ENCODE measurements around the gene CTTNBP2.
A peak's percentile ranks its signal among the peaks of the same experiment; 100 is the strongest.
"Not testable (repeated sequence)": the region's sequence is repeated elsewhere in the genome, so short reads cannot be mapped to it uniquely, and the experiment has no call there.

CTTNBP2 gene

GRCh38 chr7:117737926-117738325 is 135.3 kb downstream of the CTTNBP2 start:
- no peak for DNase-seq (ENCODE audit: low read depth)

GRCh38 chr7:117731455-117731854 is 141.8 kb downstream of the CTTNBP2 start:
- DNase-seq (ENCODE audit: low read depth), result no peak

DNA sequence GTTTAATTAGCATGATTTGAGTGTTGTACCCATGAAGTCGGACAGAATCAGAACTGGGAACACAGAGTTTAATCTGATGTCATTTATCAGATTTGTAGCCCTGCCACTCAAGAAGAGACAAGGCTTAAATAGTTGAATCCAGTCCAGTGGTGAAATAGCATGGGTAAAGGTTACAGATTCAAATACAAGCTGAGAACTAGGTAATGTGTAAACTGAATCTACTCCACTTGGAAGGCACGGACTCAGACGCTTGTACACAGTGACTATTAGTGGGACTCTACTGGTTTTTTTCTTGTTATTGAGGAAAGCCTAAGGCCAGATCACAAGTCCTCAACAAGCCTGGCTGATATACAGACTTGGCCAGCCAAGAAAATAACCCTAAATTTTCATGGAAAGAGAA is 142.9 kb downstream of the CTTNBP2 start:
- no peak for DNase-seq (ENCODE audit: low read depth)

DNA sequence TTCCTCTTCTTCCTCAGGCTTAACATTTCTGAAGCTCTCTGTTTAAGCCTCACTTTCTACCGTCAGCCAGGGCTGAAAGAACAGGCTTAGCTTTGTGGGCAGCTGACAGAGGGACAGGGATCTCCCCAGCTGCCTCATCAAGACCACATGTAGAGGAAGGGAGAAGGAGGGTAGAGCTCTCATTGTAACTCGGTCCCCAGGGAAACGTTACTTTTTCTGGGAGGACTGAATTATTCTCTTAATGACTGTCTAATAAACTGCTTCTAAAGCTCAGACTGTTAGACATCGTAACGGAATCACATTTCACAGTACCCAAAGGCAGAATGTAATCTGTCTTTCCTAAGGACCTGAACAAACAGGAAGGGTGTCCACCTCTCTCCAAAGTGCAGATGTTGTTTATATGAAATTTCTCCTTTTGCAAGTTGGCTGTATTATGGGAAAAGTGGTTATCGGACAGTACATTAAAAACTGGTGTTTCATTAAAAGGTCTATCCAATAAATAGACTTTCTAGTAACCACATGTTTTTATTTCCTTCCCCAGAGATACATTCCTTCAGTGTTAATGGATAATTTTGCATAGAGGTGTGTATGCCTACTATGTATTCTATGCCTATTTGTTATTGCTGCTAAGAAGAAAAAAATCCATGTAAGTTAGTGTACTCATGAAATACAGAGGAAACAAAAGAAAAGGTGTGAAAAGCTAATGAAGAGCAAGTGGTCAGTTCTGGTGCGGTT is 144.2 kb downstream of the CTTNBP2 start:
- DNase-seq (ENCODE audit: low read depth), result no peak

GRCh38 chr7:117724898-117725297 is 148.3 kb downstream of the CTTNBP2 start:
- no peak for DNase-seq (ENCODE audit: low read depth)

- no peak for DNase-seq (ENCODE audit: low read depth)
Observed at GRCh38 chr7:117719377-117719776, 153.9 kb downstream of the CTTNBP2 start.

- no peak for DNase-seq (ENCODE audit: low read depth)
Observed at GRCh38 chr7:117718116-117718835, 155.0 kb downstream of the CTTNBP2 start.

DNA sequence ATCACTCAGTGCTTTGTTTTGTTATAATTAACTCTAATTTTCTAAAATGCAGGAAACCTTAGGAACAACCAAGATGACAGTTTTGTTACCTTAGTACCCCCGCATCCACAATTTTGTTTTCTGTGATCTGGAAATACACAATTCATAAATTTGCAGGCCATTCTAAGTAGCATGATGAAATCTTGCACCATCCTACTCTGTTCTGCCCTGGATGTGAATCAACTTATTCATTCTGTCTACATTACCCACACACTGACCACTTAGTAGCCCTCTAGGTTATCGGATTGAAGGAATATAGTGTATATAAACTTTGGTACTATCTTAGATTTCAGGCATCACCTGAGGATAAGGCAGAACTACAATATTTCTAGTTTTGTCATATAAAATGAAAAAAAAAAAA is 155.9 kb downstream of the CTTNBP2 start:
- DNase-seq (ENCODE audit: low read depth), result no peak

- no peak for DNase-seq (ENCODE audit: low read depth)
Observed at GRCh38 chr7:117716707-117717299, 156.4 kb downstream of the CTTNBP2 start.

- peak; percentile 28 for DNase-seq (ENCODE audit: low read depth)
Observed at GRCh38 chr7:117715784-117716445, 157.3 kb downstream of the CTTNBP2 start.

- DNase-seq (ENCODE audit: low read depth), result no peak
Observed at GRCh38 chr7:117711556-117711955, 161.7 kb downstream of the CTTNBP2 start.

DNA sequence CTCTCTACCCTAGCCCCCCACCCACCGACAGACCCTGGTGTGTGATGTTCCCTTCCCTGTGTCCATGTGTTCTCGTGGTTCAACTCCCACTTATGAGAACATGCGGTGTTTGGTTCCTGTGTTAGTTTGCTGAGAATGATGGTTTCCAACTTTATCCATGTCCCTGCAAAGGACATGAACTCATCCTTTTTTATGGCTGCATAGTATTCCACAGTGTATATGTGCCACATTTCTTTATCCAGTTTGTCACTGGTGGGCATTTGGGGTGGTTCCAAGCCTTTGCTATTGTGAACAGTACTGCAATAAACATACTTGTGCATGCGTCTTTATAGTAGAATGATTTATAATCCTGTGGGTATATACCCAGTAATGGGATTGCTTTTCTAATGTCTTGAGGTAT is 165.1 kb downstream of the CTTNBP2 start:
- not testable (repeated sequence) for DNase-seq (ENCODE audit: low read depth)

DNA sequence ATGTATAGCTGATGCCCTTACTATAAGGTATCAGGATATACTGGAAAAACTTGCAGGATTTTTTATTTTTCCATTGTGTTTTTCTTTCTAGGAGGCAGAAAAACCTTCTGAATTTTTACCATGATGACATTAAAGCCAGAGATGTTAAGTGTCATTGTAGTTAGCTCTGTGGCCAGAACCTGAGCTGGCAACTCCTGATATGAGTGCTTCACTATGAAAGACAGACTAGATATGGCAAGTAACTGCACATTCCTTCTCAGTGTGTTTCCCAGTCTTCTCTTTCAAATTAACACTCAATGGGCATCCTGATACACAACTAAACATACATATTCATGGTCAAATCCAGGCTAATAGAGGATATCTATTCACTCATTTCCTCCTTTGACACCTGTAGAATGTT is 166.2 kb downstream of the CTTNBP2 start:
- no peak for DNase-seq (ENCODE audit: low read depth)

- no peak for DNase-seq (ENCODE audit: low read depth)
Observed at GRCh38 chr7:117706210-117706609, 167.0 kb downstream of the CTTNBP2 start.

DNA sequence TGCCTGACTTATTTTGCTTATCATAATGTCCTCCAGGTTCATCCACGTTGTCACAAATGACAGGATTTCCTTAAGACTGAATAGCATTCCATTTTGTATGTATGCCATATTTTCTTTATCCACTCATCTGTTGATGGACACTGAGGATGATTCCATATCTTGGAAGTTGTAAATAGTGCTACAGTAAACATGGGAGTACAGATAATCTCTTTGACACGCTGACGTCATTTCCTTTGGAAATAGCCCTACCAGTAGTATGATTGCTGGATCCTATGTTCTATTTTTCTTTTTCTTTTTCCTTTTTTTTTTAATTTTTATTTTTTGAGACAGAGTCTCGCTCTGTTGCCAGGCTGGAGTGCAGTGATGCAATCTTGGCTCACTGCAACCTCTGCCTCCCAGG is 167.6 kb downstream of the CTTNBP2 start:
- no peak for DNase-seq (ENCODE audit: low read depth)

GRCh38 chr7:117704063-117704462 is 169.2 kb downstream of the CTTNBP2 start:
- DNase-seq (ENCODE audit: low read depth), result no peak

GRCh38 chr7:117698018-117698417 is 175.2 kb downstream of the CTTNBP2 start:
- DNase-seq (ENCODE audit: low read depth), result no peak

DNA sequence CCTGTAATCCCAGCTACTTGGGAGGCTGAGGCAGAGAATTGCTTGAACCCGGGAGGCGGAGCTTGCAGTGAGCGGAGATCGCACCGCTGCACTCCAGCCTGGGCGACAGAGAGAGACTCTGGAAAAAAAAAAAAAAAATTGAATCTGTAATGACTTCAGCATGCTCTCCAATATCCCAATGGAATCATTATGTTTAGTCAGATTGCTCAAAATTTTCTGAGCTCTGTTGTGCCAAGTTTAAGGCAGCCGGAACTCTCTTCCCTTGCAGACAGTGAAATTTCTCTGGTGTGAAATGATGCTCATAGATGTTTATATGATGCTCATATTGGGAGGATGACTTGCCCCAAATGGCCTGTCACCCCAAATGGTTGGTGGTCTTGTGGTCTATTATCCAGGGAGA is 180.9 kb downstream of the CTTNBP2 start:
- no peak for DNase-seq (ENCODE audit: low read depth)

DNA sequence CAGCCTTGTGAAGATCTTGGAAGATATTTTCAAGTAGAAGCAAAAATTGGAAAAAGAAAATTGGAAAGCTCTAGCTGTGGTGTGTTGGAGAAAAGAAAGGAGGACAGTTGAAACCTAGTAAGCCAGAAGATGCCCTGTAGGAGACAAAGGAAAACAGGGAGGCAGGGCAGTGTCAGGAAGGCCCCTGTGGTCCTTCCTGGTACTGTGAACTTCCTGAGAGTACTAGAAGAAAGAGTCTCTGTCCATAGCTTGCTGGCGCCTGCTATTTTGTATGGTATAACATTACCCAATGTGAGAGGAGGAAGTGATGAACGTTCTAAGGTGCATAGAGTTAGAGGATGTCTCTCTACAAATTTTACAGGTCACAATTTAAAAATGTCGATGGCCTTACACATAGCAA is 183.1 kb downstream of the CTTNBP2 start:
- no peak for DNase-seq (ENCODE audit: low read depth)

- no peak for DNase-seq (ENCODE audit: low read depth)
Observed at GRCh38 chr7:117689406-117689805, 183.8 kb downstream of the CTTNBP2 start.

DNA sequence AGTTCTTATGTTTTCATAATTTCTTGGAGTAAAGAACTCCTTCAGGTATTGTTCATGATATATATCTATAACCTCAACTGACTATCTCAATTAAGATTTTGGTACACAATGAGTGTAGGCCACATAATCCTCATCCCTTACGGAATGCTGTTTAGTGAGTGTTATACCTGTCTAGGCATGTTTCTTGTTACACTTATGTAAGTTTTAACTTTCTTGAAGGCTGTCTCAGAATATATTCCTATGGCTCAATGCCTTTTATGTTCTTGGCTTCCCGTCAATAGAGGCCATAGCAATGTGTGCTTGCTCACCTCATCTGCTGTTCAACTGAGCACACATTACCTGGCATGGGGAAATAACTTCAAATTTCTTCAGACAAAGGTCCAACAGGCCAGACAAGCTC is 185.1 kb downstream of the CTTNBP2 start:
- DNase-seq (ENCODE audit: low read depth), result no peak

DNA sequence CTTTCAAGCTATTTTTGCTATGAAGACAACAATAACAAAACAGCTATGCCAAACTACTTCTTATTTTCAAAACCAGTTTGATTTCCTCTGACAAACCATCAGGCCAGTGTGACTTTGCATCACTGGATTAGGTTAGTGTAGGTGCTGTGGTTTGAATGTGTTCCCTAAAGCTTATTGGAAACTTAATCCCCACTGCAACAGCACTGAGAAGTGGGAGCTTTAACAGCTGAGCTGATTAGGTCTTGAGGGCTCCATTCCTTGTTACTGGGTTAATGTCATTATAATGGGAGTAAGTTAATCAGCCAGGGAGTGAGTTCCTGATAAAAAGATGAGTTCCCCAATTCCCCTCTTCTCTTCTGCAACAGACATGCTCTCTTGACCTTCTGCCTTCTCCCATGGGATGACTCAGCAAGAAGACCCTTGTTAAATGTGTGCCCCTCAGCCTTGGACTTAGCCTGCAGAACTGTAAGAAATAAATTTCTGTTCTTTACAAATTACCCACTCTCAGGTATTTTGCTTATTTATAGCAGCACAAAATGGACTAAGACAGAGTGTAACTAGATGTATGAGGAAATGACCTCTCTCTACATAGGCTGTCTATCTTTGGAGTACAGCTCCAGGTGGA is 186.8 kb downstream of the CTTNBP2 start:
- DNase-seq (ENCODE audit: low read depth), result no peak

Measured in GM04504 (cell line).